ENCODE data around the gene RAB23. TPM values are rescaled to one million over a fixed set of nuclear protein-coding genes. Genes with fewer than 3 reads are reported as not detected.

Gene RAB23
- total RNA-seq, 2 donors from 2014 or later, result 20.4 to 22.3 TPM

GRCh38 chr6:57177545-57178265 lies 44.4 kb downstream of the RAB23 start:
- H3K27ac ChIP-seq, result peak overlapping the region; percentile 59 to 62
- no peaks in the 10 kb centered on the region for H3K36me3 ChIP-seq
- no peak for DNase-seq (ENCODE audit: low spot score)
- H3K9me3 ChIP-seq, result no peaks in the 10 kb centered on the region
- H3K4me1 ChIP-seq (replicated peaks), result no peaks in the 10 kb centered on the region
- 65% methylated on average over 11 of the region's 11 CpGs for WGBS
- intact Hi-C loops (cut with DNase I), result loop anchor here (10.0 kb wide), 1 partner anchor 223 kb away; the partner anchor contains the start of gene BEND6
- TF ChIP-seq POLR2A (IDR thresholded peaks at IDR 0.05), result no peak
- TF ChIP-seq POLR2AphosphoS5 (IDR thresholded peaks at IDR 0.05), result no peak
- no peak for TF ChIP-seq CTCF (IDR thresholded peaks at IDR 0.05)
- H3K27me3 ChIP-seq (replicated peaks; ENCODE audit: insufficient read depth), result no peaks in the 10 kb centered on the region
- no peak overlapping the region for H3K4me3 ChIP-seq

- Histone ChIP-seq H3K4me1 (replicated peaks) (no peaks in the 10 kb centered on the region), H3K4me3 (no peak overlapping the region), H3K27me3 (replicated peaks; ENCODE audit: insufficient read depth) (no peaks in the 10 kb centered on the region), H3K36me3 (no peaks in the 10 kb centered on the region), H3K9me3 (no peaks in the 10 kb centered on the region), H3K27ac (peak overlapping the region; percentile 5 to 89)
- TF ChIP-seq CTCF (IDR thresholded peaks at IDR 0.05) (no peak), POLR2A (IDR thresholded peaks at IDR 0.05) (no peak), POLR2AphosphoS5 (IDR thresholded peaks at IDR 0.05) (no peak)
- 80% methylated on average over 3 of the region's 3 CpGs for WGBS
- intact Hi-C loops (cut with DNase I), result loop anchor here (5.0 to 10.0 kb wide), 2 partner anchors 143 to 220 kb away; partner anchors contain the start of genes BEND6 and PRIM2
- no peak for DNase-seq (ENCODE audit: low spot score)
Measured at GRCh38 chr6:57174511-57174907, 47.6 kb downstream of the RAB23 start.

GRCh38 chr6:57173886-57174510 lies 48.1 kb downstream of the RAB23 start:
- H3K4me1 ChIP-seq (replicated peaks), result no peaks in the 10 kb centered on the region

GRCh38 chr6:57173056-57173885 lies 48.8 kb downstream of the RAB23 start:
- no peaks in the 10 kb centered on the region for H3K36me3 ChIP-seq
- peak overlapping the region; percentile 66 to 80 for H3K4me3 ChIP-seq
- DNase-seq (ENCODE audit: low spot score), result no peak
- H3K27me3 ChIP-seq (replicated peaks; ENCODE audit: insufficient read depth), result no peaks in the 10 kb centered on the region
- intact Hi-C loops (cut with DNase I), result loop anchor here (2.0 to 10.0 kb wide), 3 partner anchors 86 to 218 kb away; partner anchors contain the start of genes BEND6 and PRIM2
- H3K9me3 ChIP-seq, result no peaks in the 10 kb centered on the region
- no peak for TF ChIP-seq CTCF (IDR thresholded peaks at IDR 0.05)
- no peak for TF ChIP-seq POLR2AphosphoS5 (IDR thresholded peaks at IDR 0.05)
- TF ChIP-seq POLR2A (IDR thresholded peaks at IDR 0.05), result no peak
- WGBS, result 1% methylated on average over 19 of the region's 19 CpGs
- peak overlapping the region; percentile 88 to 89 for H3K27ac ChIP-seq
- no peaks in the 10 kb centered on the region for H3K4me1 ChIP-seq (replicated peaks)

More at GRCh38 chr6:57173886-57174510, 48.1 kb downstream of the RAB23 start:
- Histone ChIP-seq H3K27ac (peak overlapping the region; percentile 88 to 89), H3K4me3 (peak overlapping the region; percentile 66 to 80), H3K36me3 (no peaks in the 10 kb centered on the region), H3K27me3 (replicated peaks; ENCODE audit: insufficient read depth) (no peaks in the 10 kb centered on the region), H3K9me3 (no peaks in the 10 kb centered on the region)
- intact Hi-C loops (cut with DNase I), result loop anchor here (2.0 to 10.0 kb wide), 3 partner anchors 85 to 219 kb away; partner anchors contain the start of genes BEND6 and PRIM2
- no peak for TF ChIP-seq POLR2A (IDR thresholded peaks at IDR 0.05)
- no peak for TF ChIP-seq POLR2AphosphoS5 (IDR thresholded peaks at IDR 0.05)
- no peak for TF ChIP-seq CTCF (IDR thresholded peaks at IDR 0.05)
- WGBS, result 45% methylated on average over 5 of the region's 5 CpGs
- no peak for DNase-seq (ENCODE audit: low spot score)
